Stimulated activated naive CD4-positive, alpha-beta T cell (primary cell): ENCODE results near the gene SRD5A1.
"Not testable (repeated sequence)": the region's sequence is repeated elsewhere in the genome, so short reads cannot be mapped to it uniquely, and the experiment has no call there.

Source experiments
- DNase-seq, 6 experiments: peaks; one replicate each; lab custom pipeline; 2025; lab: John Stamatoyannopoulos, UW

The SRD5A1 gene

GRCh38 chr5:6644794-6645241, 11.6 kb downstream of the SRD5A1 start:
- DNase-seq: no peak

GRCh38 chr5:6645571-6646362, 12.5 kb downstream of the SRD5A1 start:
- DNase-seq: not testable (repeated sequence)

- no peak for DNase-seq
Observed at GRCh38 chr5:6649186-6649585, 15.9 kb downstream of the SRD5A1 start.

- no peak for DNase-seq
Observed at GRCh38 chr5:6649681-6650080, 16.4 kb downstream of the SRD5A1 start.

DNA sequence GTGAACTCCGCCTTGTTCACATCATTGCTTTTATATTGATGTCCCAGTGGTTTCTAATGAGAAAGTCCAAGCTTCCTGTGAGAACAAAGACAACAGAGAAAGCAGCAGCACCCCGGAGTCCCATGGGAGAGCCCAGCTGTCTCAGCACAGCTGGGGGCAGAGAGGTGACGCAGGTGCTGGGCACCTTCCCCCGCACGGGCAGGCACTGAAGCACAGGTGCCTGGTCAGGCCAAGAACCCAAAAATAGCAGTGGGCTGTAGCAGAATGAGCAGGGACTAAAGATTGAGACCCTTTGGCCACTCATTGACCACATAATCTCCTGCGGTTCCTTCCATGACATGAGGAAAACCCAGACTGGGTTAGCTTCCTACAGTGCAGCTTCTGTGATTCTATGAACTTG, 18.8 kb downstream of the SRD5A1 start:
- DNase-seq: no peak

DNA sequence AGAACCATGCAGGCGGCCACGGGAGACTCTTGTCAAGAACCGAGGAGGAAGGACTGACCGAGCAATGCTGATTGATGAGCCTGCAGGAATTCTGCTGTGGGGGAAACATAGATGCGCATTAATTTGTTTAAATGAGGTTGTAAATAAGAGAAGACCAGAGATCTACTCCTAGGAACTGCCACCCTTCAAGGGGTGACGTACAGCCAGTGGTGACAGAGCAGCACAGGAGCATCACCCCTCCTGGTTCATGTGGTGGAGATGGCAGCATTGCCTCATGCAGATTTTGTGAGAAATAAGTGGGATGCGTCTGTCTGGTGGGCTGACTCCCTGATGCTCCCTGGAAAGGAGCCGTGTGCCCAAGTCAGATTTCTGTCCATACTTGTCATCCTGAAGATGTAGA, 22.2 kb downstream of the SRD5A1 start:
- DNase-seq: no peak

GRCh38 chr5:6656680-6657079, 23.4 kb downstream of the SRD5A1 start:
- no peak for DNase-seq

DNA sequence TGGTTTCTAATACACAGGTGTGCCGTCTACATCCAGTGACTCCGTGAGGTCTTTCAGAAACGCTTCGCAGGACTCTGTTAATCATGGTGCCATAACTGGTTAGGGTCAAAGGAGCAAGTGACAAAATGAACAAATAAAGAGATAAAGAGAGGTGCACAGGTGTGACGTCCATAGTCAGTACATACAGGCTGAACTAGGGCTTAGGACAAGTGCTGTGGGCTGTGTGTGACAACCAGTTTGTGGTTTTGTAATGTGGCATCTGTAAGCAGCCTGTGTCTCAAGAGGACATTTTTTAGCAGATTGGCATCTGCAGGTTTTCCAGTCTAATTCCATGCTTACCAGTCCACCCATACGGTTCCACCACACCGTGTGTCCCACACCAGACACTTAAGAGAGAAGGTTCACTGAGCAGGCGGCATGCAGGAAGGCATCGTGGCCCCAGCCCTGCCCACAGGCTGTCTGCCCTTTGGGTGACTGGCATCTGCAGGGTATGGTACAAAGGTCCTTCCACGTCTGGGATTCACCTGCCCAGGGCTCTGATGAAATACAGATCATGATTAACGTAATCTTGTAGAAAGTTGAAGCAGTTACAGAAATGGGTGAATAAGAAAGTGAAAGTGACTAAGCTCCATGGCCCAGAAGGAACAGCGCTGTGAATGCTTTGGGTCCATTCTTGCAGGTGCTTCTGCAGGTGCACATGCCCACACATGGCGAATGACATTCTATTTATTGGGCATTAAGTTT, 26.9 kb downstream of the SRD5A1 start:
- DNase-seq: no peak

DNA sequence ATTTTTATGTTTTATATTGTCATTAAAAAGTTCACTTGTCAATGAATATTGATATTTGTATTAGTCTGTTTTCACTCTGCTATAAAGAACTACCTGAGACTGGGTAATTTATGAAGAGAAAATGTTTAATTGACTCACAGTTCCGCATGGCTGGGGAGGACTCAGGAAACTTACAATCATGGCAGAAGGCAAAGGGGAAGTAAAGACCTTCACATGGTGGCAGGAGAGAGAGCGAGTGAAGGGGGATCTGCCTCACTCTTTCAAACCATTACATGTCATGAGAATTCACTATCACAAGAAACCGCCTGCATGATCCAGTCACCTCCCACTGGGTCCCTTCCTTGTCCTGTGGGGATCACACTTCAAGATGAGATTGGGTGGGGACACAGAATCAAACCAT, 27.4 kb downstream of the SRD5A1 start:
- no peak for DNase-seq

- DNase-seq: no peak
Observed at GRCh38 chr5:6666762-6667161, 33.5 kb downstream of the SRD5A1 start.

- DNase-seq: no peak
Observed at GRCh38 chr5:6667648-6668047, 34.4 kb downstream of the SRD5A1 start.

GRCh38 chr5:6668717-6669116, 35.5 kb downstream of the SRD5A1 start:
- not testable (repeated sequence) for DNase-seq

DNA sequence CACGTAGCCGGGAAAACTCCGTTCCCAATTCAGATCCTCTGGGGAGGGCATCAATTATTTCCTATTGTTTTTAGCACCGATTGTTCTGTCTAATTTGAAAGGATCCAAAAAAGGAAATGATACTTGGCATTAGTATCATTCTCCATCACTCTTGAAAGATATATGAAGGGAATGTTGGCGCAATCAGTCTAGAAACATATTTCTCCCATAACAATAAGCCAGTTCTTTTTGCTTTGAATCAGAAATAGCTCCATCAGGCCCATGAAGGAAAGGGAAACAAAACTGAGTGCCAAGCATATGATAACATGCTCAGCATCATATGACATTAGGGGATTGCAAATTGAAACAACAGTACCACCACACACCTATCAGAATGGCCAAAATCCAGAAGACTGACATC, 39.8 kb downstream of the SRD5A1 start:
- no peak for DNase-seq

- DNase-seq: no peak
Observed at GRCh38 chr5:6673963-6674362, 40.7 kb downstream of the SRD5A1 start.

DNA sequence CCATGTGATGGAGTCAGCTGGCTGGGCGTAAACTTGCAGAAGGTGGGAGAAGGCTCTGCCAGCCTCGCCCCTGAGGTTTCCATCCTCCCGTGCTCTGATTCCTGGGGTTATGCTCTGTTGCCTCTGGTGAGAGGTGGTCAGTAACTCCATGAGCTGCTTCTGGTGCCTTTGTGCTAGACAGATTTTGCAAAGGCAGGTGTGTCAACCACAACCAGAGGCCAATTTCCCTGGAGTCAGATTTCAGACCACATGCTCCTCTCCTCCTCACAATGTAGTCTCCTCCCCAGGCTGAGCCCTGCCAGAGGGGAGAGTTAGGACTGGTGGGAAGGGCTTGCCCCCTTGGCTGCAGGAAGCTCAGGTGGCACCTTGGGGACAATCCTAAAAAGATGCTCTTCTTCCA, 41.2 kb downstream of the SRD5A1 start:
- DNase-seq: no peak

- no peak for DNase-seq
Observed at GRCh38 chr5:6674886-6675285, 41.6 kb downstream of the SRD5A1 start.

GRCh38 chr5:6675784-6676491, 42.7 kb downstream of the SRD5A1 start:
- no peak for DNase-seq

DNA sequence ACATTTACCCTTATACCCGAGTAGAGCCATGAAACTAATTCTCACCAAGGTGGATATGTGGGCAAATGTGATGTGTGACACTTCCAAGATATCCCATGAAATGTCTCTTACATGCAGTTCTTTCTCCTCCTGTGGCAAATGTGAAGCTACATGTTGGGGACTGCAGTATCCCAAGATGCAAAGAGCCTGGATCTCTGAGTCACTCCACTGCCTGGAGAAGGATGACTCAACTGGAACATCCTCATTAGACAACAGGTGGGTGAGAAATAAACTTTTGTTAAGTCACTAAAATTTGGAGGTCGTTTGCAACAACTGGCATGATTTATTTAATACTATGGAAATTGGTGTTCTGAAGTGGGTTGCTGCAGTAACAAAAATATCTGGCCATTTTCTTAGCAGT, 43.5 kb downstream of the SRD5A1 start:
- no peak for DNase-seq

- DNase-seq: no peak
Observed at GRCh38 chr5:6678385-6678784, 45.1 kb downstream of the SRD5A1 start.

DNA sequence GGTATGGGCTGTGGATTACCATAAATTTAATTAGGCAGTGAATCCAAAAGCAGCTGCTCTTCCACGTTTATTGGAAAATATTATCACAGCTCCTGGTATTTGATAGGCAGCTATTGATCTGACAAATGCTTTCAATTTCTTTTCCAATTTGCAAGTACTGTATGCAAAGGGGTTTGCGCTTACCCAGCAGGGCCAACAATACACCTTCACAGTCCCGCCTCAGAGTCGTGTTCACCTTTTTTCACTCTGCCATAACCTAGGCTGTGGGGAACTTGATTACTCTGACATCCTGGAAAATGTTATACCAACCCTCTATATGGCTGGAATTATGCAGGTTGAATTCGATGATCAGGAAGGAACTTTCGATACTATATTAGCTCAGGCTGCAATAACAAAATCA, 47.7 kb downstream of the SRD5A1 start:
- no peak for DNase-seq

- no peak for DNase-seq
Observed at GRCh38 chr5:6681682-6682081, 48.4 kb downstream of the SRD5A1 start.

DNA sequence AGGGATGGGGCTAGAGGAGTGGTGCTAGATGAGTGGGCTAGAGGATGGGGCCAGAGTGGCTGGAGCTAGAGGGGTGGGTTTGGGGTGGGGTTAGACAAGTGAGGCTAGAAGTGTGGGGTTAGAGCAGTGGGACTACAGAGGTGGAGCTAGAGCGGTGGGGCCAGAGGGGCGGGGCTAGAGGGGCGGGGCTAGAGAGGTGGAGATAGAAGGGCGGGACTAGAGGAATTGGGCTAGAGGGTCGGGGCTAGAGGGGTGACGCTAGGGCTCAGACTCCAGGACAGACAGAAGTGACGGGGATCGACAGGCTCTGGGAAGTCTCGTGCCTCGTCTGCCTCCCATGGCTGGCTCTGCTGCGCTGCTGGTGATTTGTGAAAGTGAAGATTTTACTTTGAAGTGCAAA, 49.0 kb downstream of the SRD5A1 start:
- no peak for DNase-seq

DNA sequence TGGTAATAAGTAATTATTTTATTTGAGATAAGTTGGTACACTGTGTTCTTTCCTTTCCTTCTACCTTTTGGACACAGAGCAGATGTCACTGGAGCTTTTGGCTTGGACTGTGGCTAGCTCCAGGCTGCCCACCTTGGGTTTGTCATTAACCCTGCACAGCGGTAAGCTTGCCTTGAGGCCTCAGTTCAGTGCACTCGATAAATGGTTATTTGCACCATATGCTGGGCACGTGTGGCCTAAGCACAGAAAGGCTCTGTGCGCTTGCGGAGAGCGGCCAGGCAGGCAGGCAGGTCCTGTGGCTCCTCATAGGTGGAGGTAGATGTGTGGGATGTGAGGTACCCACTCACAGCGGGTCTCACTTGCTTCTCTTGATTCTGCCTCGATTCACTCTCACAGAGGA, 50.0 kb downstream of the SRD5A1 start:
- DNase-seq: no peak
